Lower lobe of right lung (tissue), 2 donors: ENCODE measurements around the gene TMX1. TPM values are rescaled to one million over a fixed set of nuclear protein-coding genes. Genes with fewer than 3 reads are reported as not detected.

ENCODE experiments used
- ATAC-seq, 2 donors: fragments of 200-7000 bp; cut with Tn5 transposase; one replicate each; pipeline ENCODE4 v1.9.1; 2020 to 2022; ENCODE audit warnings: mild to moderate bottlenecking in 2 of 2, moderate library complexity in 2 of 2
- DNase-seq: peaks from one replicate; pipeline ENCODE4 v3.0.0-alpha.2; 2020
- H3K27ac ChIP-seq: fragments of 200-600 bp; one replicate; pipeline ENCODE4 v1.8.0; 2022
- H3K27me3 ChIP-seq: fragments of 200-600 bp; one replicate; pipeline ENCODE4 v1.8.0; 2022; ENCODE audit warnings: low read depth
- H3K36me3 ChIP-seq: fragments of 200-600 bp; one replicate; pipeline ENCODE4 v1.8.0; 2022; ENCODE audit warnings: mild to moderate bottlenecking
- H3K4me1 ChIP-seq: fragments of 200-600 bp; one replicate; pipeline ENCODE4 v1.8.0; 2022
- H3K4me3 ChIP-seq: fragments of 200-600 bp; one replicate; pipeline ENCODE4 v1.8.0; 2022; ENCODE audit warnings: mild to moderate bottlenecking
- H3K9me3 ChIP-seq: fragments of 200-600 bp; one replicate; pipeline ENCODE4 v1.8.0; 2022
- CTCF ChIP-seq: fragments of 200-600 bp; IDR thresholded peaks from one replicate; pipeline ENCODE4 v1.8.0; 2022; ENCODE audit warnings: antibody characterized with exemption, mild to moderate bottlenecking
- intact Hi-C: fragments of 100-400 bp; cut with DNase I; formaldehyde crosslinking; loops from one replicate; pipeline ENCODE4 v1.11.0; 2022
- total RNA-seq: library from RNA; stranded (reverse); fragmentation: NEBNext Ultra II Directional; extraction: Animal tissue kit (Norgen Biotek cat#: 25700); gene quantifications from one replicate; pipeline ENCODE4 v1.2.1, GENCODE V29; 2021
- donor health status: DM: no; HTN: yes; CAD: no; lungs with severe emphysema.

The TMX1 gene
- total RNA-seq, 1 donor from 2014 or later: 34.6 TPM

GRCh38 chr14:51206462-51206861 is 33.6 kb upstream of the TMX1 start:
- Histone ChIP-seq H3K4me3 (no peak overlapping the region), H3K9me3 (no peaks in the 10 kb centered on the region), H3K27me3 (no peaks in the 10 kb centered on the region), H3K27ac (no peak overlapping the region), H3K4me1 (no peaks in the 10 kb centered on the region), H3K36me3 (no peaks in the 10 kb centered on the region)
- ATAC-seq: no peak
- DNase-seq: no peak
- no peak for TF ChIP-seq CTCF
- intact Hi-C loops: no loop called here

GRCh38 chr14:51207621-51208020 is 32.4 kb upstream of the TMX1 start:
- intact Hi-C loops: no loop called here
- no peak for TF ChIP-seq CTCF
- DNase-seq (no peak), ATAC-seq (no peak)
- H3K27me3 ChIP-seq: no peaks in the 10 kb centered on the region
- no peak overlapping the region for H3K27ac ChIP-seq
- no peaks in the 10 kb centered on the region for H3K36me3 ChIP-seq
- H3K9me3 ChIP-seq: no peaks in the 10 kb centered on the region
- H3K4me3 ChIP-seq: no peak overlapping the region
- H3K4me1 ChIP-seq: no peaks in the 10 kb centered on the region

DNA sequence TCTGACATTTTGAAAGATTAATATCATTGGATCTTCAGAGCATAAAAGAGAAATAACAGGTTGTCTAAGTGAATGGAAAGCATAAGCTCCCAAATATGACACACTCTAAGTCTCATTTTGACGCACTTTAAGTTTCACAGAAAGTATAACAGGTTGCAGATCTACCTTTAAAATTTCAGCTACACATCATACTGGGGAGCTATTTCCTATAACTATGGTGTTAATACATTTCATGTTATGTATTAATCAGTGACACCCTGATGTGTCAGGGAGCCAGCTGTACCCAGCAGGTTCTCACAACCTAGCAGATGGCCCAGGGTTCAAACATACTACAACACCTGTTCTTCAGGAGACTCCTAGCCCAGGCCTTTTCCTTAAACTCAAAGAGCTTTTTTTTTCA is 31.1 kb upstream of the TMX1 start:
- no peaks in the 10 kb centered on the region for H3K4me1 ChIP-seq
- H3K9me3 ChIP-seq: no peaks in the 10 kb centered on the region
- H3K27ac ChIP-seq: no peak overlapping the region
- ATAC-seq (no peak), DNase-seq (no peak)
- no peaks in the 10 kb centered on the region for H3K27me3 ChIP-seq
- no peak for TF ChIP-seq CTCF
- intact Hi-C loops: no loop called here
- H3K4me3 ChIP-seq: no peak overlapping the region
- H3K36me3 ChIP-seq: no peaks in the 10 kb centered on the region

GRCh38 chr14:51209457-51209856 is 30.6 kb upstream of the TMX1 start:
- Histone ChIP-seq H3K4me3 (no peak overlapping the region), H3K4me1 (no peaks in the 10 kb centered on the region), H3K27ac (no peak overlapping the region), H3K36me3 (no peaks in the 10 kb centered on the region), H3K27me3 (no peaks in the 10 kb centered on the region), H3K9me3 (no peaks in the 10 kb centered on the region)
- TF ChIP-seq CTCF: no peak
- intact Hi-C loops: no loop called here
- ATAC-seq: no peak
- no peak for DNase-seq

DNA sequence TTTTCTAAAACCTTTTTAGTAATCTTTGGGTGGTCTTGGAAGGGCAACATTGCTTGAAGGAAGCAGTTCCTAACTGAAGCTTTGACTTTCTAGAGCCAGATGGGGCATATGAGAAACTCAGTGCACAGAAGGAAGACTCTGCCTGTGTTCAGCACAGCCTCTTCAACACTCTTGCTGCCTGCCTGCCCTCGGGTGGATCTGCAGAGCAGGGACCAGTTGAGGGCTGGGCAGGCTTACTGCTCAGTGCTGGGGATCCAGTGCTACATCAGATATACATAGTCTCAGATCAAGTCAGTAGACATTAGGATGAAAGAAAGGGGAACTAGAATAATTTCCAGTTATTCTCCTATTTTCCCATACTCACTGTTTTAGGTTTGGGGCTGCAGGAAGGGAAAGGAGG is 29.5 kb upstream of the TMX1 start:
- intact Hi-C loops: no loop called here
- H3K4me3 ChIP-seq: no peak overlapping the region
- no peak for TF ChIP-seq CTCF

GRCh38 chr14:51211149-51211548 is 28.9 kb upstream of the TMX1 start:
- Histone ChIP-seq H3K36me3 (no peaks in the 10 kb centered on the region), H3K27me3 (no peaks in the 10 kb centered on the region), H3K4me3 (no peak overlapping the region), H3K27ac (no peak overlapping the region), H3K4me1 (no peaks in the 10 kb centered on the region), H3K9me3 (no peaks in the 10 kb centered on the region)
- DNase-seq (no peak), ATAC-seq (no peak)
- intact Hi-C loops: no loop called here
- TF ChIP-seq CTCF: no peak

More for the DNA sequence above, 29.5 kb upstream of the TMX1 start:
- Histone ChIP-seq H3K27me3 (no peaks in the 10 kb centered on the region), H3K9me3 (no peaks in the 10 kb centered on the region), H3K36me3 (no peaks in the 10 kb centered on the region), H3K27ac (no peak overlapping the region), H3K4me1 (no peaks in the 10 kb centered on the region)
- ATAC-seq: no peak
- DNase-seq: no peak
